ENCODE data around the gene OAF. TPM values are rescaled to one million over a fixed set of nuclear protein-coding genes. Genes with fewer than 3 reads are reported as not detected.

Gene OAF
- total and polyA plus RNA-seq, 9 of the 15 experiments (the other 6 are each of a cell fraction or from before 2014, with no cell fraction given): 1.1 to 21.6 (median 7.5) TPM

- TF ChIP-seq SRF (CRISPR knock-in tag; IDR thresholded peaks at IDR 0.05) (no peak), TARDBP (IDR thresholded peaks at IDR 0.05) (no peak), ZNF507 (tag; conservative IDR thresholded peaks at IDR 0.05) (no peak), ZNF707 (CRISPR knock-in tag; conservative IDR thresholded peaks at IDR 0.05) (no peak), ZNF785 (CRISPR knock-in tag; IDR thresholded peaks at IDR 0.05) (no peak), ZNF140 (CRISPR knock-in tag; IDR thresholded peaks at IDR 0.05) (no peak), ZSCAN32 (CRISPR knock-in tag; IDR thresholded peaks at IDR 0.05) (no peak), ZKSCAN8 (CRISPR knock-in tag; IDR thresholded peaks at IDR 0.05) (no peak), NFXL1 (CRISPR knock-in tag; IDR thresholded peaks at IDR 0.05) (no peak), TSHZ1 (CRISPR knock-in tag; IDR thresholded peaks at IDR 0.05) (no peak), PPARD (CRISPR knock-in tag; IDR thresholded peaks at IDR 0.05) (no peak), HIVEP1 (CRISPR knock-in tag; IDR thresholded peaks at IDR 0.05) (no peak), SMARCA4 (IDR thresholded peaks at IDR 0.05) (no peak), PURB (CRISPR knock-in tag; IDR thresholded peaks at IDR 0.05; ENCODE audit: low read depth) (no peak), JUND (IDR thresholded peaks at IDR 0.05; ENCODE audit: borderline replicate concordance, low read depth, low read length) (no peak), JUND (tag; IDR thresholded peaks at IDR 0.05; ENCODE audit: borderline replicate concordance, low read depth, low read length) (no peak), PML (IDR thresholded peaks at IDR 0.05; ENCODE audit: low read length) (no peak), ZBTB33 (CRISPR knock-in tag; IDR thresholded peaks at IDR 0.05) (no peak; the same call in 1 of the 2 replicates), FOXO4 (CRISPR knock-in tag; IDR thresholded peaks at IDR 0.05) (no peak), ELF4 (CRISPR knock-in tag; IDR thresholded peaks at IDR 0.05) (no peak), CTCFL (IDR thresholded peaks at IDR 0.05; ENCODE audit: borderline replicate concordance, insufficient read depth, low read depth, low read length, poor library complexity, severe bottlenecking) (peak; percentile 79)
Measured at GRCh38 chr11:120168960-120169681, 41.7 kb upstream of the OAF start (continued).

All from K562 (cell line).